ENCODE data around the gene CPLX1.
"Not testable (repeated sequence)": the region's sequence is repeated elsewhere in the genome, so short reads cannot be mapped to it uniquely, and the experiment has no call there.

The CPLX1 gene

GRCh38 chr4:789571-790465 lies 36.1 kb downstream of the CPLX1 start:
- no peak for DNase-seq

- DNase-seq, result no peak
These were observed 37.2 kb downstream of the CPLX1 start for GRCh38 chr4:788636-789297.

- DNase-seq, result no peak
These were observed 37.8 kb downstream of the CPLX1 start for GRCh38 chr4:788006-788635.

- DNase-seq, result no peak
These were observed 38.4 kb downstream of the CPLX1 start for GRCh38 chr4:787561-787981.

GRCh38 chr4:786861-787300 lies 39.0 kb downstream of the CPLX1 start:
- no peak for DNase-seq

- DNase-seq, result no peak
These were observed 39.7 kb downstream of the CPLX1 start for GRCh38 chr4:786074-786741.

- no peak for DNase-seq
These were observed 40.4 kb downstream of the CPLX1 start for GRCh38 chr4:785332-786073.

GRCh38 chr4:784401-785331 lies 41.3 kb downstream of the CPLX1 start:
- DNase-seq, result no peak

GRCh38 chr4:781493-782216 lies 44.3 kb downstream of the CPLX1 start:
- DNase-seq, result peak; percentile 99

GRCh38 chr4:780716-781492 lies 45.0 kb downstream of the CPLX1 start:
- no peak for DNase-seq

- not testable (repeated sequence) for DNase-seq
These were observed 45.7 kb downstream of the CPLX1 start for GRCh38 chr4:780255-780654.

- no peak for DNase-seq
These were observed 46.4 kb downstream of the CPLX1 start for GRCh38 chr4:779555-779954.

GRCh38 chr4:777520-778262 lies 48.2 kb downstream of the CPLX1 start:
- no peak for DNase-seq

- no peak for DNase-seq
These were observed 49.0 kb downstream of the CPLX1 start for GRCh38 chr4:776743-777441.

- not testable (repeated sequence) for DNase-seq
These were observed 50.4 kb downstream of the CPLX1 start for GRCh38 chr4:775485-775884.

- peak; percentile 25 for DNase-seq
These were observed 51.4 kb downstream of the CPLX1 start for GRCh38 chr4:774419-775092.

GRCh38 chr4:773214-773613 lies 52.7 kb downstream of the CPLX1 start:
- DNase-seq, result no peak

GRCh38 chr4:772776-773175 lies 53.2 kb downstream of the CPLX1 start:
- no peak for DNase-seq

Measured in stimulated activated CD4-positive, alpha-beta T cell treated with anti-CD3 and anti-CD28 coated beads, Interleukin-1b, Interleukin-23, amount 100 ng/mL, for 48 hours (primary cell).